ENCODE data around the gene DNM1L.

DNM1L gene

DNA sequence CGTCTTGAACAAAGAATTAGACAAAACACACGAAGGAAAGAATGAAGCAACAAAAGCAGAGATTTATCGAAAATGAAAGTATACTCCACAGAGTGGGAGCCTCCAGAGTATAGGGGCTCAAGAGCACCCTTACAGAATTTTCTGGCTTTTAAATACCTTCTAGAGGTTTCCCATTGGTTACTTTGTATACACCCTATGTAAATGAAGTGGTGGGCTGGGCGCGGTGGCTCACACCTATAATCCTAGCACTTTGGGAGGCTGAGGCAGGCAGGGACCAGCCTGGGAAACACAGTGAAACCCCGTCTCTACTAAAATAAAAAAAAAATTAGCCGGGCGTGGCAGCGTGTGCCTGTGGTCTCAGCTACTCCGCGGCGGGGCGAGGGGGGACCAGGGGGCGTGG, 13.1 kb upstream of the DNM1L start:
- ATAC-seq (ENCODE audit: insufficient read depth, low read depth) (no peak), DNase-seq (no peak)
- no peak overlapping the region for H3K9ac ChIP-seq (ENCODE audit: low read depth, low read length)
- H3K9me3 ChIP-seq (ENCODE audit: insufficient read depth, low read length, severe bottlenecking) = peaks cover 7% of the 10 kb centered on the region
- H3K36me3 ChIP-seq (ENCODE audit: insufficient read depth, low read length) = no peaks in the 10 kb centered on the region
- no peak overlapping the region for H2AFZ ChIP-seq (ENCODE audit: low read depth, low read length)
- H3K27ac ChIP-seq (ENCODE audit: low read length) = no peak overlapping the region
- H3K27me3 ChIP-seq (ENCODE audit: insufficient read depth, low read length, poor library complexity) = no peaks in the 10 kb centered on the region
- H4K20me1 ChIP-seq (ENCODE audit: insufficient read depth, low read length) = no peaks in the 10 kb centered on the region
- TF ChIP-seq, protein P1, sequence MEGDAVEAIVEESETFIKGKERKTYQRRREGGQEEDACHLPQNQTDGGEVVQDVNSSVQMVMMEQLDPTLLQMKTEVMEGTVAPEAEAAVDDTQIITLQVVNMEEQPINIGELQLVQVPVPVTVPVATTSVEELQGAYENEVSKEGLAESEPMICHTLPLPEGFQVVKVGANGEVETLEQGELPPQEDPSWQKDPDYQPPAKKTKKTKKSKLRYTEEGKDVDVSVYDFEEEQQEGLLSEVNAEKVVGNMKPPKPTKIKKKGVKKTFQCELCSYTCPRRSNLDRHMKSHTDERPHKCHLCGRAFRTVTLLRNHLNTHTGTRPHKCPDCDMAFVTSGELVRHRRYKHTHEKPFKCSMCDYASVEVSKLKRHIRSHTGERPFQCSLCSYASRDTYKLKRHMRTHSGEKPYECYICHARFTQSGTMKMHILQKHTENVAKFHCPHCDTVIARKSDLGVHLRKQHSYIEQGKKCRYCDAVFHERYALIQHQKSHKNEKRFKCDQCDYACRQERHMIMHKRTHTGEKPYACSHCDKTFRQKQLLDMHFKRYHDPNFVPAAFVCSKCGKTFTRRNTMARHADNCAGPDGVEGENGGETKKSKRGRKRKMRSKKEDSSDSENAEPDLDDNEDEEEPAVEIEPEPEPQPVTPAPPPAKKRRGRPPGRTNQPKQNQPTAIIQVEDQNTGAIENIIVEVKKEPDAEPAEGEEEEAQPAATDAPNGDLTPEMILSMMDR (IDR thresholded peaks at IDR 0.05; ENCODE audit: borderline replicate concordance, extremely low read depth, low read length, poor library complexity, severe bottlenecking) = no peak
- H3K4me1 ChIP-seq (ENCODE audit: insufficient read depth, low read length) = no peaks in the 10 kb centered on the region
- H3K4me3 ChIP-seq (ENCODE audit: low read depth in 1 of 2, low read length in 2 of 2) = no peak overlapping the region
- no peak overlapping the region for H3K4me2 ChIP-seq (ENCODE audit: insufficient read depth, low read length)
- no peaks in the 10 kb centered on the region for H3K79me2 ChIP-seq (ENCODE audit: insufficient read depth, low read length)

DNA sequence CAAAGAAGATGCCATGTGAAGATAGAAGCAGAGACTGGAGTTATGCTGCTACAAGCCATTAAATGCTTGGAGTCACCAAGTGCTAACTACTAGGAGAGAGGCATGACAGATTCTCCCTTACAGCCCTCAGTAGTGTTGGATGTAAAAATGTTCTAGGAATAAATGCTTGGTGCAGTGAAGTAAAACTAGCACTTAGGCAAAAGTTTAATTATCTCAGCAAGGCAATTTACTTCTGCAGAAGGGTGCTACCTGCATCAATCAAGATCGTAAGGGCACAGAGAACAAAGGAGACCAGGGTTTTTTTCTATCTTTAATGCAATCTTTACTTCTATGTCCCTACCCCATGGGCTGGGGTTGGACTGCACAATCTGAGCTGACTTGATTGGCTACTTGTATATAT, 9.5 kb upstream of the DNM1L start:
- H3K9me3 ChIP-seq (ENCODE audit: insufficient read depth, low read length, severe bottlenecking) = peaks cover 7% of the 10 kb centered on the region
- no peaks in the 10 kb centered on the region for H3K79me2 ChIP-seq (ENCODE audit: insufficient read depth, low read length)
- H3K27me3 ChIP-seq (ENCODE audit: insufficient read depth, low read length, poor library complexity) = no peaks in the 10 kb centered on the region
- H3K9ac ChIP-seq (ENCODE audit: low read depth, low read length) = no peak overlapping the region
- DNase-seq (no peak), ATAC-seq (ENCODE audit: insufficient read depth, low read depth) (no peak)
- H3K4me2 ChIP-seq (ENCODE audit: insufficient read depth, low read length) = no peak overlapping the region
- H3K27ac ChIP-seq (ENCODE audit: low read length) = no peak overlapping the region
- H3K36me3 ChIP-seq (ENCODE audit: insufficient read depth, low read length) = no peaks in the 10 kb centered on the region
- H3K4me1 ChIP-seq (ENCODE audit: insufficient read depth, low read length) = peaks cover 4% of the 10 kb centered on the region
- H3K4me3 ChIP-seq (ENCODE audit: low read depth in 1 of 2, low read length in 2 of 2) = no peak overlapping the region
- no peak overlapping the region for H2AFZ ChIP-seq (ENCODE audit: low read depth, low read length)
- no peak for TF ChIP-seq EZH2 (IDR thresholded peaks at IDR 0.05; ENCODE audit: borderline replicate concordance, low read depth, low read length, severe bottlenecking)
- TF ChIP-seq, protein P1 (IDR thresholded peaks at IDR 0.05; ENCODE audit: borderline replicate concordance, extremely low read depth, low read length, poor library complexity, severe bottlenecking) = no peak
- no peaks in the 10 kb centered on the region for H4K20me1 ChIP-seq (ENCODE audit: insufficient read depth, low read length)

DNA sequence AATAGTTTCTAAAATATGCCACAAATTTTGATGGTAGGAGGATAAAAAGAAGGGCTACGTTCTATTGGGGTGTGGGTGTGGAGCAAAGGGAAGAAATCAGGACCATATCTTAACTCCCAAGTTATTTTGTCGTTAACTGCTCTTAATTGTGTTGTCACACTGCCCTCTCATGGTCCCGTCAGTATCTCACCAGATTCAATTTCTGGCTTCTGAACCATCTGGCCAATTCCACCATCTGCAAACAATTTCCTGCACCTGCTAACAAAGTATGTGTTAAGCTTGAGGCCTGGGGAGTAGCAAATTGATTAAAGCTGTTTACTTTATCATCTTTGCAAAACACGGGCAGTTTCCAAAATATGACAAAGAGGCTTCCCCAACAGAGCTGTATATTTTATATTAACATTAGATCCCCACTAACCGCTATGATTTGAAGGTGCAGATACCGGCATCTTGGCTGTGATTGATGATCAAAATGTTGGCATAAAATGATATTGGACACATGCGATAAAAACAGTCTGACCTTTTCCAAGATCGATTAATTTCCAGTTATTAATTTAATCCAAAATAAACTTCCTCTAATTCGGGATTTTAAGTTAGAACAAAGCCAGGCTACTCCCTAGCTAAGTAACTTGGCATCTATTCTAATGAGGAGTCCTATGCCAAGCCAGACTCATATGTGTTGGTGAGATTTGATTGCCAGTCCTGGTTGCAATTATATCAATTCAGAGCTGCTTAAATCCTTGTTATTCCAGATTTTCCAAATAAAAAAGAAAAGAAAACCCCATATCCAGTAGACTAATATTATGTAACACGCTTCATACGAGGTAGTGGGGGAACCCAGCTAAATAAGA, 6.9 kb upstream of the DNM1L start:
- H3K4me1 ChIP-seq (ENCODE audit: insufficient read depth, low read length) = peaks cover 4% of the 10 kb centered on the region
- H3K27me3 ChIP-seq (ENCODE audit: insufficient read depth, low read length, poor library complexity) = no peaks in the 10 kb centered on the region
- DNase-seq (peak; percentile 52), ATAC-seq (ENCODE audit: insufficient read depth, low read depth) (peak; percentile 90)
- H3K4me2 ChIP-seq (ENCODE audit: insufficient read depth, low read length) = no peak overlapping the region
- H3K9ac ChIP-seq (ENCODE audit: low read depth, low read length) = no peak overlapping the region
- H2AFZ ChIP-seq (ENCODE audit: low read depth, low read length) = no peak overlapping the region
- H3K36me3 ChIP-seq (ENCODE audit: insufficient read depth, low read length) = no peaks in the 10 kb centered on the region
- no peaks in the 10 kb centered on the region for H3K79me2 ChIP-seq (ENCODE audit: insufficient read depth, low read length)
- H3K9me3 ChIP-seq (ENCODE audit: insufficient read depth, low read length, severe bottlenecking) = peaks cover 7% of the 10 kb centered on the region
- TF ChIP-seq, protein P1 (IDR thresholded peaks at IDR 0.05; ENCODE audit: borderline replicate concordance, extremely low read depth, low read length, poor library complexity, severe bottlenecking) = peak; percentile 81
- no peak for TF ChIP-seq EZH2 (IDR thresholded peaks at IDR 0.05; ENCODE audit: borderline replicate concordance, low read depth, low read length, severe bottlenecking)
- H3K27ac ChIP-seq (ENCODE audit: low read length) = no peak overlapping the region
- H4K20me1 ChIP-seq (ENCODE audit: insufficient read depth, low read length) = no peaks in the 10 kb centered on the region
- no peak overlapping the region for H3K4me3 ChIP-seq (ENCODE audit: low read depth in 1 of 2, low read length in 2 of 2)

Measured in DND-41 (cell line).